H1 (cell line): Measurements from ENCODE around the gene DDC. TPM values are rescaled to one million over a fixed set of nuclear protein-coding genes. Genes with fewer than 3 reads are reported as not detected.

Source experiments
- YY1 ChIP-seq: IDR thresholded peaks from 2 replicates; pipeline ENCODE4 v1.6.1; 2011; ENCODE audit warnings: low read depth, mild to moderate bottlenecking, low read length
- polyA plus RNA-seq, 7 experiments: library from polyadenylated mRNA; depleted of rRNA in 3 of 7; stranded (reverse) in 5 of 7; unstranded in 2 of 7; fragments of >200 nt in 5 of 7; fragments of 200-250 nt in 2 of 7; gene quantifications; 1 replicate in 5 of 7; 2 replicates in 1 of 7; 4 replicates in 1 of 7; pipeline versions ENCODE4 v1.2.1 to v1.2.3, GENCODE V29; 2011 to 2013; ENCODE audit warnings: missing spikeins in 2 of 7, mixed read lengths in 2 of 7
- total RNA-seq: library from RNA; stranded (reverse); fragmentation: NEBNext Ultra II Directional; extraction: Animal tissue kit (Norgen Biotek cat#: 25700); gene quantifications from 2 replicates; pipeline ENCODE4 v1.2.1, GENCODE V29; 2021

Gene DDC
- total and polyA plus RNA-seq, 2 of the 8 experiments (the other 6 are each of a cell fraction or from before 2014, with no cell fraction given): 0.05 TPM; not detected in 1

DNA sequence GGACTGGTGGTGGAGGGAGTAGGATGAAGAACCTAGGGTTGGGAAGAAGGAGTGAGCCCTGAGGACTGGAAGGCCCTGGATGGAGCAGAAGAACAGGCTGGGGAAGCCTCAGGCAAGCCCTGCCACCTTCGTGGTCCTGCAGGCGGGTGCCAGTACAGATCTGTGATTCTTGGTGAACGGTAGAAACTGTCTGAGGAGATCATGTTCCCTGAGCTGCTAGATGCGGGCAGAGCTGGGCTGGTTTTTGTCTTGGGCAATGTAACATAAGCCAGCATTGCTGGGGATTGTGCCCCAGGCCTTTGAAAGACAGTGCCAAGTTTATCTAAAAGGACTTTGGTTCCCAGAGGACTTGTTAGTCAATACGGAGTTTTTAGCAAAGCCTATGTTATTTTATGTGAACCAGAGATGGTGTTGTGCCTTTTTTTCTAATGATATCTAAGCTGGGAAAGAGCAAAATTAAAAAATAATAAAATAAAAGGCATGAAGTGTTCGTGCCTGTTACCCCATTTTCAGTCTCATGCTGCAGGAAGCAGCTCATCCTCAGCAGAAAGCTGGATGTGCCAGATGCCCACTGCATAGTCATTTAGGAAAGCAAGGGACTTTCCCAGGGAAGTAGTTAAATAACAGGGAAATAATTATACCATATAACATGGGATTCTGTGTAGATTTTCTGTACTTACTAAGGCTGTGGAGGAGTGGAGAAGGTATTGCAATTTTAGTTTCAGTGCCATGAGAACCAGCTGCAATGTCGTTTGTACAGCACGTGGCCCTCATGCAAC lies 90.6 kb downstream of the DDC start (continued):
- TF ChIP-seq YY1: no peak
